ENCODE results near the gene CLECL1. TPM values are rescaled to one million over a fixed set of nuclear protein-coding genes. Genes with fewer than 3 reads are reported as not detected.
"Not testable (repeated sequence)": the region's sequence is repeated elsewhere in the genome, so short reads cannot be mapped to it uniquely, and the experiment has no call there.

The CLECL1 gene
- total RNA-seq, 1 donor from 2014 or later, result not detected

DNA sequence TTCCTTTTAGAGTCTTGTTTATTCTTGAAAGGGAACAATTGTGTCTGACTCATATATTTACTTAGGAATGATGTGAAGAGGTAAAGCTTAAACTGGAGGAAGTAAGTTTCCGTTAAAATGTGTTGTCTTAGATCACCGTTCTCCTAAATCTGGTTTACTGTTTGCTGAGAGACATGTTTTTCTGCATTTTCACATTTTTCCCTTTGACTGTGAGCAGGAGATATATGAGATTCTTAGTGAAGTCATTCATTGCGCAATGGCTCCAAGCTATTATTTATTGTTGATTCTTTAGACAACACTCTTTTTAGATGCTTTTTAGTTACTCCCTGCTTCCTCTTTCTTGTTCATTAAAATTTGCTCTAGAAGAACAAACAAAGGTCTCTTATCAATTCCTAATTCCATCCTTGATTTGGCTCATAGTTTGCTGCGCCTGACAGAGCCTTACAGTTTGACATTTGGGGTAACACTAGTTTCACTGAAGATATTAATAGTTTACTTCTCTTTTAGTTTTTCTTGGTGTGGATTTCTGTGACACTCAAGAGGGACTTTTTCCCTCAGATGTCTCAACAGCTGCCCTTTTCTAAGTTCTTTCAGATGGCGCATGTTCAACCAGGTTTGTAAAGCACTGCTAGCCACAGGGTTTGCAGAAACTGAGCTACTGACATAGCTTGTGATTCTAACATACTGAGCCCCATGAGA is 11.4 kb downstream of the CLECL1 start:
- Mint-ChIP-seq H3K27me3 (ENCODE audit: low read depth) (peaks cover 6% of the 10 kb centered on the region), H3K36me3 (ENCODE audit: low read depth) (no peaks in the 10 kb centered on the region), H3K4me1 (ENCODE audit: low read depth) (no peaks in the 10 kb centered on the region), H3K9me3 (ENCODE audit: low read depth) (no peaks in the 10 kb centered on the region), H3K4me3 (ENCODE audit: unreplicated experiment) (no peak overlapping the region), H3K27ac (ENCODE audit: unreplicated experiment) (no peak overlapping the region)
- no peak for DNase-seq (ENCODE audit: low spot score)
- TF ChIP-seq, protein P1, sequence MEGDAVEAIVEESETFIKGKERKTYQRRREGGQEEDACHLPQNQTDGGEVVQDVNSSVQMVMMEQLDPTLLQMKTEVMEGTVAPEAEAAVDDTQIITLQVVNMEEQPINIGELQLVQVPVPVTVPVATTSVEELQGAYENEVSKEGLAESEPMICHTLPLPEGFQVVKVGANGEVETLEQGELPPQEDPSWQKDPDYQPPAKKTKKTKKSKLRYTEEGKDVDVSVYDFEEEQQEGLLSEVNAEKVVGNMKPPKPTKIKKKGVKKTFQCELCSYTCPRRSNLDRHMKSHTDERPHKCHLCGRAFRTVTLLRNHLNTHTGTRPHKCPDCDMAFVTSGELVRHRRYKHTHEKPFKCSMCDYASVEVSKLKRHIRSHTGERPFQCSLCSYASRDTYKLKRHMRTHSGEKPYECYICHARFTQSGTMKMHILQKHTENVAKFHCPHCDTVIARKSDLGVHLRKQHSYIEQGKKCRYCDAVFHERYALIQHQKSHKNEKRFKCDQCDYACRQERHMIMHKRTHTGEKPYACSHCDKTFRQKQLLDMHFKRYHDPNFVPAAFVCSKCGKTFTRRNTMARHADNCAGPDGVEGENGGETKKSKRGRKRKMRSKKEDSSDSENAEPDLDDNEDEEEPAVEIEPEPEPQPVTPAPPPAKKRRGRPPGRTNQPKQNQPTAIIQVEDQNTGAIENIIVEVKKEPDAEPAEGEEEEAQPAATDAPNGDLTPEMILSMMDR (IDR thresholded peaks at IDR 0.05), result no peak

- H3K9me3 Mint-ChIP-seq (ENCODE audit: low read depth), result no peaks in the 10 kb centered on the region
- no peaks in the 10 kb centered on the region for H3K36me3 Mint-ChIP-seq (ENCODE audit: low read depth)
- no peak overlapping the region for H3K27ac Mint-ChIP-seq (ENCODE audit: unreplicated experiment)
- H3K27me3 Mint-ChIP-seq (ENCODE audit: low read depth), result peaks cover 6% of the 10 kb centered on the region
- TF ChIP-seq, protein P1 (IDR thresholded peaks at IDR 0.05), result no peak
- H3K4me1 Mint-ChIP-seq (ENCODE audit: low read depth), result no peaks in the 10 kb centered on the region
- no peak overlapping the region for H3K4me3 Mint-ChIP-seq (ENCODE audit: unreplicated experiment)
- no peak for DNase-seq (ENCODE audit: low spot score)
Observed at GRCh38 chr12:9719790-9720189, 13.1 kb downstream of the CLECL1 start.

- H3K4me1 Mint-ChIP-seq (ENCODE audit: low read depth), result no peaks in the 10 kb centered on the region
- no peaks in the 10 kb centered on the region for H3K36me3 Mint-ChIP-seq (ENCODE audit: low read depth)
- H3K9me3 Mint-ChIP-seq (ENCODE audit: low read depth), result no peaks in the 10 kb centered on the region
- H3K4me3 Mint-ChIP-seq (ENCODE audit: unreplicated experiment), result no peak overlapping the region
- no peak overlapping the region for H3K27ac Mint-ChIP-seq (ENCODE audit: unreplicated experiment)
- no peak for DNase-seq (ENCODE audit: low spot score)
- TF ChIP-seq, protein P1 (IDR thresholded peaks at IDR 0.05), result no peak
- H3K27me3 Mint-ChIP-seq (ENCODE audit: low read depth), result peaks cover 6% of the 10 kb centered on the region
Observed at GRCh38 chr12:9718968-9719367, 13.9 kb downstream of the CLECL1 start.

DNA sequence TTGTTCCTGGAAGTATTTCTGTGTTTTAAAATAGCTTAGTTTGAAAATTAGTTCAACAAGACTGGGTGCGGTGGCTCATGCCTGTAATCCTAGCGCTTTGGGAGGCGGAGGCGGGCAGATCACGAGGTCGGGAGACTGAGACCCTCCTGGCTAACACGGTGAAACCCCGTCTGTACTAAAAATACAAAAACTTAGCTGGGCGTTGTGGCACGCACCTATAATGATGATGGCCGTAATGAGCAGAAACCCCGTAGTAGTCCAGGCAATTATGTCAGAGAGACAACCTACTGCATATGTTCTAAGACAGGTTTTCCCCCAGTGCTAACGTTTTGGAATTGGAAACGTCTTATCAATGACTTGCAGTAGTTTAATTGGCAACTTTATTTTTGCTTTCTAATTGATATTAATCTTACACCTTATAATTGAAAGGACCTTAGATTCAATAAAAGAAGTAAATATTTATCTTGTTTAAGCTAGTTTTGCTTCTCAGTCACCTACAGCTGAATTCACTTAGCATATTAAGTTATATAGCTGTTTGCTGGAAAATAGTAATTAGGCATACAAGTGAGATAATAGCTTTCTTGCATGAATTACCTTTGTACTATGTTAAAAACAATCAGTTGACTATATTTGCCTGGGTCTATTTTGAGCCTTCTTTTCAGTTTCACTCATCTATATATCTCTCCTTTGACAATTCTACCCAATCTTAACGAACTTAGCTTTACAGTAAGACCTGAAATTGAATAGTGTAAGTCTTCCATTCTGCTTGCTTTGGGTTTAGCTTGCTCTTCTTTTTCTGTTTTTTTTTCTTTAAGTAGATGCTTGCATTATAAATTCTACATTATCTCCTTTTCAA is 15.6 kb downstream of the CLECL1 start:
- TF ChIP-seq, protein P1 (IDR thresholded peaks at IDR 0.05), result no peak
- H3K9me3 Mint-ChIP-seq (ENCODE audit: low read depth), result no peaks in the 10 kb centered on the region
- H3K27ac Mint-ChIP-seq (ENCODE audit: unreplicated experiment), result no peak overlapping the region
- no peaks in the 10 kb centered on the region for H3K4me1 Mint-ChIP-seq (ENCODE audit: low read depth)
- H3K36me3 Mint-ChIP-seq (ENCODE audit: low read depth), result no peaks in the 10 kb centered on the region
- no peak overlapping the region for H3K4me3 Mint-ChIP-seq (ENCODE audit: unreplicated experiment)
- DNase-seq (ENCODE audit: low spot score), result no peak
- H3K27me3 Mint-ChIP-seq (ENCODE audit: low read depth), result peaks cover 6% of the 10 kb centered on the region

DNA sequence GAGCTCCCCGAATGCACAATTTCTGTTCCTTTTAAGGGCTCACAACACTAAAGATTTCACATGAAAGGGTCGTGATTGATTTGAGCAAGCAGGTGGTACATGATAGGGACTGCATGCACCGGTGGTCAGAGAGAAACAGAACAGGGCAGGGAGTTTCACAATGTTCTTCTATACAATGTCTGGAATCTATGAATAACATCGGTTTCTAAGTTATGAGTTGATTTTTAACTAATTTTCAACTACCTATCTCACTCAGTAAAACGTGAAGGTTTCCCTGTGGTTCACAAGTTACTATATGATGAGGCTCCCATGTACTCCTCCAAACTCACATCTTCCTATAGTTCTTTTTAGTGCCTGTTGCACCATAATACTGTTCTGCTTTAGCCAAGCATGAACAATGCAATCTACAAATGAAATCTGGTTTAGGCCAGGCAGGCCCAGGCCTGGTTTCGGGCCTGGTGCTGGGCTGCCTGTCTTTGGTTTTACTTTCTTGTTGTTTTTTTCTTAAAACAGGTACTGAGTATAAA is 19.8 kb downstream of the CLECL1 start:
- not testable (repeated sequence) for H3K4me1 Mint-ChIP-seq (ENCODE audit: low read depth); DNase-seq (ENCODE audit: low spot score); H3K9me3 Mint-ChIP-seq (ENCODE audit: low read depth); H3K27me3 Mint-ChIP-seq (ENCODE audit: low read depth); H3K36me3 Mint-ChIP-seq (ENCODE audit: low read depth); H3K27ac Mint-ChIP-seq (ENCODE audit: unreplicated experiment); H3K4me3 Mint-ChIP-seq (ENCODE audit: unreplicated experiment)
